HG02610 (cell line): ENCODE measurements around the gene TRA2B.

Experiments used
- ATAC-seq: cut with Tn5 transposase; IDR thresholded peaks from one replicate; pipeline ENCODE4 v1.9.1; 2021; ENCODE audit warnings: mild to moderate bottlenecking, moderate library complexity; ENCODE audit not compliant: unreplicated experiment

TRA2B gene

GRCh38 chr3:185881926-185882325 lies 55.9 kb downstream of the TRA2B start:
- no peak for ATAC-seq

GRCh38 chr3:185880600-185880999 lies 57.2 kb downstream of the TRA2B start:
- no peak for ATAC-seq

GRCh38 chr3:185878920-185879319 lies 58.9 kb downstream of the TRA2B start:
- no peak for ATAC-seq

GRCh38 chr3:185874119-185874518 lies 63.7 kb downstream of the TRA2B start:
- ATAC-seq: no peak

- no peak for ATAC-seq
Measured at GRCh38 chr3:185867650-185868049, 70.2 kb downstream of the TRA2B start.

GRCh38 chr3:185866995-185867394 lies 70.8 kb downstream of the TRA2B start:
- ATAC-seq: no peak

- no peak for ATAC-seq
Measured at GRCh38 chr3:185866555-185866954, 71.3 kb downstream of the TRA2B start.
